GOT3 (cell line): ENCODE data around the gene PPP1R14C.

Experiments used
- DNase-seq: peaks from one replicate; lab custom pipeline; 2025; ENCODE audit warnings: mixed read lengths; lab: John Stamatoyannopoulos, UW

The PPP1R14C gene

GRCh38 chr6:150138638-150139037 lies 4.2 kb upstream of the PPP1R14C start:
- no peak for DNase-seq

- DNase-seq: no peak
Observed at GRCh38 chr6:150139533-150139932, 3.3 kb upstream of the PPP1R14C start.

GRCh38 chr6:150140236-150140969 lies 2.4 kb upstream of the PPP1R14C start:
- no peak for DNase-seq

GRCh38 chr6:150142097-150142669 lies 661 bp upstream of the PPP1R14C start:
- no peak for DNase-seq

- DNase-seq: no peak
Observed at GRCh38 chr6:150143516-150144293, 861 bp downstream of the PPP1R14C start.

GRCh38 chr6:150144294-150144868 lies 1.5 kb downstream of the PPP1R14C start:
- no peak for DNase-seq

- no peak for DNase-seq
Observed at GRCh38 chr6:150145427-150145826, 2.6 kb downstream of the PPP1R14C start.

- no peak for DNase-seq
Observed at GRCh38 chr6:150145830-150146229, 3.0 kb downstream of the PPP1R14C start.

GRCh38 chr6:150146436-150146835 lies 3.6 kb downstream of the PPP1R14C start:
- DNase-seq: no peak

GRCh38 chr6:150149146-150149545 lies 6.3 kb downstream of the PPP1R14C start:
- no peak for DNase-seq

GRCh38 chr6:150150458-150150820 lies 7.6 kb downstream of the PPP1R14C start:
- no peak for DNase-seq

- no peak for DNase-seq
Observed at GRCh38 chr6:150150821-150151646, 8.2 kb downstream of the PPP1R14C start.

GRCh38 chr6:150152891-150153876 lies 10.3 kb downstream of the PPP1R14C start:
- no peak for DNase-seq

GRCh38 chr6:150153905-150154492 lies 11.2 kb downstream of the PPP1R14C start:
- DNase-seq: no peak

GRCh38 chr6:150156460-150156859 lies 13.6 kb downstream of the PPP1R14C start:
- DNase-seq: no peak

GRCh38 chr6:150157081-150157480 lies 14.2 kb downstream of the PPP1R14C start:
- DNase-seq: no peak

- DNase-seq: no peak
Observed at GRCh38 chr6:150159757-150160156, 16.9 kb downstream of the PPP1R14C start.

- DNase-seq: no peak
Observed at GRCh38 chr6:150163970-150164369, 21.1 kb downstream of the PPP1R14C start.

- no peak for DNase-seq
Observed at GRCh38 chr6:150165020-150165702, 22.3 kb downstream of the PPP1R14C start.

- DNase-seq: no peak
Observed at GRCh38 chr6:150167479-150167873, 24.6 kb downstream of the PPP1R14C start.
